ENCODE data around the gene GID8. TPM values are rescaled to one million over a fixed set of nuclear protein-coding genes. Genes with fewer than 3 reads are reported as not detected.

The GID8 gene
- polyA plus RNA-seq, 1 donor from 2014 or later: 54.8 TPM

DNA sequence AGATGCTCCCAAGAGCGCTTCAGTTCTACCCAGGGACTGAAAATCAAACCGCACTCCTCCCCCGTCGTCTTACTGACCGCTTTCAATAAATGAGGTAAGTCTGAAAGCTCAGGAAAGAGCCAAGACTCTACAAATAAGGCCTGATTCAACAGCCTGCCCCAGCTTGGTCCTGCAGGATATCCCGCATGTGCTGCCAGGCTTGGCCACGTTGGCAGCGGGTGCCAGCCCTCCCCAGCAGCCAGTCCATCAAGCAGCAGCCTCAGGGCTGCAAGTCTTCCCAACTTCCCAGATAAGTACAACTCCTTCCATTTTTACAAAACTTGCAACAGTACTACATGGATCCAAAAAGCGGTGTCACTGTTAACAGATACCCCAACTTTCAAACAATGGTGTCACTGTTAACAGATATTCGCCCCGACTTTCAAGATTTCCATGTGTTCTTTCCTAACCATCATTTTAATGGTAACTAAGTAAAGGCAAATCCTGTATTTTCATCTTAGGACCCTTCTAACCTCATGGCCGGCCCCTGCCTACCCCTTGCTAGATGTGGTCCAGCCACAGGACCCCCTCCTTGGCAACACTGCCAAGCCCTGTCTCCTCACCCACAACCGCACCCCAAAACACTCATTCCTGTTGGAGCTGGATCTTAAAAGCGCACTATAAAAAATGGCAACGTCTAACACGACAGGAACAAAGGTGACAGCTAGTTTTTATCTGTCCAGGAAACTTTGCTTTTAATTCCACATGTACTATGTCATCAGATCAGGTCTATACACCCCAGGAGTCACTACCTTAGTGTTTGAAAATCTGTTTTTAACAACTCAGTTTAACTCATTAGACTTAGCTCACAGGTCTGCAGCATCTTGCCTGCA lies 39.6 kb upstream of the GID8 start:
- no peak overlapping the region for H2AFZ ChIP-seq (ENCODE audit: low read depth, low read length)
- H3K9me3 ChIP-seq (ENCODE audit: low read length): no peaks in the 10 kb centered on the region
- no peaks in the 10 kb centered on the region for H3K27me3 ChIP-seq (ENCODE audit: insufficient read depth, low read depth, low read length)
- TF ChIP-seq EP300 (conservative IDR thresholded peaks at IDR 0.05; ENCODE audit: poor library complexity, severe bottlenecking): no peak
- no peak for TF ChIP-seq EZH2 (IDR thresholded peaks at IDR 0.05; ENCODE audit: borderline replicate concordance, insufficient read depth, low read length, poor library complexity, severe bottlenecking)
- TF ChIP-seq MXI1 (conservative IDR thresholded peaks at IDR 0.05; ENCODE audit: poor library complexity, severe bottlenecking): no peak
- no peak for TF ChIP-seq POLR2AphosphoS5 (IDR thresholded peaks at IDR 0.05)
- no peak for TF ChIP-seq SMC3 (conservative IDR thresholded peaks at IDR 0.05; ENCODE audit: poor library complexity)
- TF ChIP-seq, protein P1, sequence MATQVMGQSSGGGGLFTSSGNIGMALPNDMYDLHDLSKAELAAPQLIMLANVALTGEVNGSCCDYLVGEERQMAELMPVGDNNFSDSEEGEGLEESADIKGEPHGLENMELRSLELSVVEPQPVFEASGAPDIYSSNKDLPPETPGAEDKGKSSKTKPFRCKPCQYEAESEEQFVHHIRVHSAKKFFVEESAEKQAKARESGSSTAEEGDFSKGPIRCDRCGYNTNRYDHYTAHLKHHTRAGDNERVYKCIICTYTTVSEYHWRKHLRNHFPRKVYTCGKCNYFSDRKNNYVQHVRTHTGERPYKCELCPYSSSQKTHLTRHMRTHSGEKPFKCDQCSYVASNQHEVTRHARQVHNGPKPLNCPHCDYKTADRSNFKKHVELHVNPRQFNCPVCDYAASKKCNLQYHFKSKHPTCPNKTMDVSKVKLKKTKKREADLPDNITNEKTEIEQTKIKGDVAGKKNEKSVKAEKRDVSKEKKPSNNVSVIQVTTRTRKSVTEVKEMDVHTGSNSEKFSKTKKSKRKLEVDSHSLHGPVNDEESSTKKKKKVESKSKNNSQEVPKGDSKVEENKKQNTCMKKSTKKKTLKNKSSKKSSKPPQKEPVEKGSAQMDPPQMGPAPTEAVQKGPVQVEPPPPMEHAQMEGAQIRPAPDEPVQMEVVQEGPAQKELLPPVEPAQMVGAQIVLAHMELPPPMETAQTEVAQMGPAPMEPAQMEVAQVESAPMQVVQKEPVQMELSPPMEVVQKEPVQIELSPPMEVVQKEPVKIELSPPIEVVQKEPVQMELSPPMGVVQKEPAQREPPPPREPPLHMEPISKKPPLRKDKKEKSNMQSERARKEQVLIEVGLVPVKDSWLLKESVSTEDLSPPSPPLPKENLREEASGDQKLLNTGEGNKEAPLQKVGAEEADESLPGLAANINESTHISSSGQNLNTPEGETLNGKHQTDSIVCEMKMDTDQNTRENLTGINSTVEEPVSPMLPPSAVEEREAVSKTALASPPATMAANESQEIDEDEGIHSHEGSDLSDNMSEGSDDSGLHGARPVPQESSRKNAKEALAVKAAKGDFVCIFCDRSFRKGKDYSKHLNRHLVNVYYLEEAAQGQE (IDR thresholded peaks at IDR 0.05; ENCODE audit: borderline replicate concordance): no peak
- TF ChIP-seq, protein P2, sequence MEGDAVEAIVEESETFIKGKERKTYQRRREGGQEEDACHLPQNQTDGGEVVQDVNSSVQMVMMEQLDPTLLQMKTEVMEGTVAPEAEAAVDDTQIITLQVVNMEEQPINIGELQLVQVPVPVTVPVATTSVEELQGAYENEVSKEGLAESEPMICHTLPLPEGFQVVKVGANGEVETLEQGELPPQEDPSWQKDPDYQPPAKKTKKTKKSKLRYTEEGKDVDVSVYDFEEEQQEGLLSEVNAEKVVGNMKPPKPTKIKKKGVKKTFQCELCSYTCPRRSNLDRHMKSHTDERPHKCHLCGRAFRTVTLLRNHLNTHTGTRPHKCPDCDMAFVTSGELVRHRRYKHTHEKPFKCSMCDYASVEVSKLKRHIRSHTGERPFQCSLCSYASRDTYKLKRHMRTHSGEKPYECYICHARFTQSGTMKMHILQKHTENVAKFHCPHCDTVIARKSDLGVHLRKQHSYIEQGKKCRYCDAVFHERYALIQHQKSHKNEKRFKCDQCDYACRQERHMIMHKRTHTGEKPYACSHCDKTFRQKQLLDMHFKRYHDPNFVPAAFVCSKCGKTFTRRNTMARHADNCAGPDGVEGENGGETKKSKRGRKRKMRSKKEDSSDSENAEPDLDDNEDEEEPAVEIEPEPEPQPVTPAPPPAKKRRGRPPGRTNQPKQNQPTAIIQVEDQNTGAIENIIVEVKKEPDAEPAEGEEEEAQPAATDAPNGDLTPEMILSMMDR (IDR thresholded peaks at IDR 0.05; ENCODE audit: poor library complexity, severe bottlenecking): no peak
- no peak for TF ChIP-seq TAF1 (IDR thresholded peaks at IDR 0.05; ENCODE audit: low read depth)
- no peak for TF ChIP-seq RAD21 (conservative IDR thresholded peaks at IDR 0.05)
- no peaks in the 10 kb centered on the region for H3F3A ChIP-seq (ENCODE audit: insufficient read depth, low read length, poor library complexity, severe bottlenecking)
- H3K4me3 ChIP-seq (ENCODE audit: low read length): no peak overlapping the region
- no peaks in the 10 kb centered on the region for H3K9me2 ChIP-seq (ENCODE audit: insufficient read depth, low read length)
- H3K9ac ChIP-seq (ENCODE audit: low read length): no peak overlapping the region
- no peaks in the 10 kb centered on the region for H3K79me2 ChIP-seq (replicated peaks; ENCODE audit: insufficient read depth, low read length)
- no peaks in the 10 kb centered on the region for H4K20me1 ChIP-seq (ENCODE audit: insufficient read depth)
- H3K36me3 ChIP-seq (ENCODE audit: insufficient read depth, low read length): peaks cover 13% of the 10 kb centered on the region
- no peak overlapping the region for H3K27ac ChIP-seq (ENCODE audit: low read length)
- no peak overlapping the region for H3K4me2 ChIP-seq (ENCODE audit: low read length)

DNA sequence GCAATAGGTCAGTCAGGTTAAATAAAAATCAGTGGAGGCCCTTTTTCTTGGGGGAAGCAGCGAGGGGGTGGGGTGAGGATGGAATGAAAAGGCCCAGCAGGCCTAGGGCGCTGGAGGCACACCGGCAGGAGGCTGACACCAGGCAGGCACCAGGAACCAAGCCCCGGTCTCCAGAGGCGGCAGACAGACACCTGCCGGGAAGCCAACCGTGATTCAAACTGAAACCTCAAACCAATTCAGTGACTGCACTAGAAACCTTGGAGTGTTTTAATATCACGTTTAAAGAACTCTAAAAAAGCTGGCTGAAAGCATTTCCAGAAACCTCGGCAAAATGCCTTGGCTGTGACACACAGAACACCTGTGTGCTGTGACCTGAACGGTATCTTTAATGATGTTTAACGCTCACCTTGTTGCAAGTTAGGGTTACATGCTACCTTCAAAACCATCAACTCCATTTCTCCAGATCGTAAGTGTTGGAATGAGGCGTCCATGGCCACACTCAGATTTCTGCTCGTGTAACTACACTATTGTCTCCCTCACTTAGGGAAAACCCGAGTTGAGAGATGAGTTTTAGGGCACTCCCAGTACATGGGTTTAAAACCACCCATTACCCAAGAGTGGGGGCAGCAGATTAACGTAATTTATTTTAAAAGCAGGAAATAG lies 38.8 kb upstream of the GID8 start:
- no peaks in the 10 kb centered on the region for H3K9me3 ChIP-seq (ENCODE audit: low read length)
- TF ChIP-seq POLR2AphosphoS5 (IDR thresholded peaks at IDR 0.05) (no peak), EZH2 (IDR thresholded peaks at IDR 0.05; ENCODE audit: borderline replicate concordance, insufficient read depth, low read length, poor library complexity, severe bottlenecking) (no peak), TAF1 (IDR thresholded peaks at IDR 0.05; ENCODE audit: low read depth) (no peak), EP300 (conservative IDR thresholded peaks at IDR 0.05; ENCODE audit: poor library complexity, severe bottlenecking) (no peak), SMC3 (conservative IDR thresholded peaks at IDR 0.05; ENCODE audit: poor library complexity) (no peak), RAD21 (conservative IDR thresholded peaks at IDR 0.05) (no peak), MXI1 (conservative IDR thresholded peaks at IDR 0.05; ENCODE audit: poor library complexity, severe bottlenecking) (no peak)
- TF ChIP-seq, protein P1 (IDR thresholded peaks at IDR 0.05; ENCODE audit: borderline replicate concordance): no peak
- TF ChIP-seq, protein P2 (IDR thresholded peaks at IDR 0.05; ENCODE audit: poor library complexity, severe bottlenecking): no peak
- no peak overlapping the region for H3K4me3 ChIP-seq (ENCODE audit: low read length)
- no peak overlapping the region for H3K9ac ChIP-seq (ENCODE audit: low read length)
- H3K27me3 ChIP-seq (ENCODE audit: insufficient read depth, low read depth, low read length): no peaks in the 10 kb centered on the region
- no peak overlapping the region for H3K4me2 ChIP-seq (ENCODE audit: low read length)
- H4K20me1 ChIP-seq (ENCODE audit: insufficient read depth): no peaks in the 10 kb centered on the region
- no peaks in the 10 kb centered on the region for H3F3A ChIP-seq (ENCODE audit: insufficient read depth, low read length, poor library complexity, severe bottlenecking)
- no peaks in the 10 kb centered on the region for H3K9me2 ChIP-seq (ENCODE audit: insufficient read depth, low read length)
- H3K36me3 ChIP-seq (ENCODE audit: insufficient read depth, low read length): peaks cover 5% of the 10 kb centered on the region
- H3K27ac ChIP-seq (ENCODE audit: low read length): no peak overlapping the region
- no peak overlapping the region for H2AFZ ChIP-seq (ENCODE audit: low read depth, low read length)
- H3K79me2 ChIP-seq (replicated peaks; ENCODE audit: insufficient read depth, low read length): no peaks in the 10 kb centered on the region
